Thyroid gland (tissue), 4 donors: Measurements from ENCODE around the gene POLN. TPM values are rescaled to one million over a fixed set of nuclear protein-coding genes. Genes with fewer than 3 reads are reported as not detected.

Experiments
- DNase-seq, 2 donors: peaks; one replicate each; pipeline ENCODE4 v3.0.0-alpha.2; 2019
- H3K27ac ChIP-seq, 3 donors: fragments of 200-600 bp; sonication (generic); 1 replicate in 2 of 3; 2 replicates in 1 of 3; pipeline ENCODE4 v1.5.1; 2016 to 2019; ENCODE audit warnings: mild to moderate bottlenecking in 1 of 3, moderate library complexity in 1 of 3
- H3K27me3 ChIP-seq: fragments of 200-600 bp; sonication (generic); one replicate; pipeline ENCODE4 v1.5.1; 2019
- H3K36me3 ChIP-seq, 2 donors: fragments of 200-600 bp; sonication (generic); one replicate each; pipeline ENCODE4 v1.5.1; 2016 to 2019
- H3K4me1 ChIP-seq, 2 donors: fragments of 200-600 bp; sonication (generic); one replicate each; pipeline ENCODE4 v1.5.1; 2017 to 2019
- H3K4me3 ChIP-seq, 3 donors: fragments of 200-600 bp; sonication (generic); replicated peaks in 1 of 3; 1 replicate in 2 of 3; 2 replicates in 1 of 3; pipeline ENCODE4 v1.5.1; 2016; ENCODE audit warnings: mild to moderate bottlenecking in 1 of 3
- H3K9me3 ChIP-seq: fragments of 200-600 bp; sonication (generic); one replicate; pipeline ENCODE4 v1.5.1; 2017
- CTCF ChIP-seq, 6 experiments: fragments of 200-600 bp in 3 of 6; fragments of 450-650 bp in 3 of 6; sonication (generic) in 3 of 6; IDR thresholded peaks; one replicate each; pipeline ENCODE4 v1.5.1; 2016 to 2019; ENCODE audit warnings: antibody characterized with exemption in 6 of 6, mild to moderate bottlenecking in 2 of 6, inconsistent platforms in 1 of 6, moderate library complexity in 1 of 6
- POLR2A ChIP-seq, 2 donors: fragments of 450-650 bp; IDR thresholded peaks; one replicate each; pipeline ENCODE4 v1.6.1; 2017; ENCODE audit warnings: antibody characterized with exemption in 2 of 2, mild to moderate bottlenecking in 2 of 2, moderate library complexity in 1 of 2
- WGBS, 2 donors: methylation state at CpG; one replicate each; pipeline ENCODE4 v1.1.5; 2017; 5-methylcytosine and 5-hydroxymethylcytosine counted together
- intact Hi-C: fragments of 100-400 bp; cut with DNase I; formaldehyde crosslinking; loops from one replicate; pipeline ENCODE4 v1.15.1; 2023
- total RNA-seq, 4 donors: library from RNA; depleted of rRNA; stranded (reverse); fragments of >200 nt; gene quantifications; one replicate each; pipeline ENCODE4 v1.2.3, GENCODE V29; 2016

POLN gene
- total RNA-seq, 4 donors from 2014 or later, result 1.5 to 5.4 (median 3.0) TPM

GRCh38 chr4:2103843-2104547, 137.9 kb downstream of the POLN start:
- H3K36me3 ChIP-seq, result no peaks in the 10 kb centered on the region
- intact Hi-C loops, result no loop called here

GRCh38 chr4:2103127-2103842, 138.6 kb downstream of the POLN start:
- H3K36me3 ChIP-seq, result no peaks in the 10 kb centered on the region
- no peak for DNase-seq
- no peak overlapping the region for H3K4me3 ChIP-seq
- TF ChIP-seq CTCF (IDR thresholded peaks at IDR 0.05), result no peak
- TF ChIP-seq POLR2A (IDR thresholded peaks at IDR 0.05), result no peak
- no peaks in the 10 kb centered on the region for H3K9me3 ChIP-seq
- 91 to 94% methylated on average over 5 of the region's 5 CpGs for WGBS, 2 donors
- intact Hi-C loops, result no loop called here
- no peak overlapping the region for H3K27ac ChIP-seq
- H3K27me3 ChIP-seq, result no peaks in the 10 kb centered on the region
- no peaks in the 10 kb centered on the region for H3K4me1 ChIP-seq

More at GRCh38 chr4:2103843-2104547, 137.9 kb downstream of the POLN start:
- Histone ChIP-seq H3K4me1 (no peaks in the 10 kb centered on the region), H3K4me3 (no peak overlapping the region), H3K27ac (no peak overlapping the region), H3K9me3 (no peaks in the 10 kb centered on the region), H3K27me3 (no peaks in the 10 kb centered on the region)
- no peak for TF ChIP-seq CTCF (IDR thresholded peaks at IDR 0.05)
- no peak for TF ChIP-seq POLR2A (IDR thresholded peaks at IDR 0.05)
- WGBS, 2 donors, result 91% methylated on average over 2 of the region's 2 CpGs
- no peak for DNase-seq

GRCh38 chr4:2102045-2102883, 139.7 kb downstream of the POLN start:
- WGBS, 2 donors, result 85 to 95% methylated on average over 4 of the region's 4 CpGs
- H3K4me1 ChIP-seq, result no peaks in the 10 kb centered on the region
- no peak overlapping the region for H3K4me3 ChIP-seq
- intact Hi-C loops, result no loop called here
- no peak for DNase-seq
- TF ChIP-seq CTCF (IDR thresholded peaks at IDR 0.05) (no peak), POLR2A (IDR thresholded peaks at IDR 0.05) (no peak)
- no peaks in the 10 kb centered on the region for H3K27me3 ChIP-seq
- H3K36me3 ChIP-seq, result no peaks in the 10 kb centered on the region
- no peak overlapping the region for H3K27ac ChIP-seq
- no peaks in the 10 kb centered on the region for H3K9me3 ChIP-seq

- H3K27ac ChIP-seq, result no peak overlapping the region
- TF ChIP-seq POLR2A (IDR thresholded peaks at IDR 0.05) (no peak), CTCF (IDR thresholded peaks at IDR 0.05) (no peak)
- no peak for DNase-seq
- intact Hi-C loops, result no loop called here
- H3K27me3 ChIP-seq, result no peaks in the 10 kb centered on the region
- WGBS, 2 donors, result 86 to 88% methylated on average over 7 of the region's 7 CpGs
- H3K4me3 ChIP-seq, result no peak overlapping the region
- H3K4me1 ChIP-seq, result no peaks in the 10 kb centered on the region
- no peaks in the 10 kb centered on the region for H3K36me3 ChIP-seq
- H3K9me3 ChIP-seq, result no peaks in the 10 kb centered on the region
Measured at GRCh38 chr4:2101346-2102044, 140.4 kb downstream of the POLN start.
